WTC11 (cell line): ENCODE data around the gene LMAN2. TPM values are rescaled to one million over a fixed set of nuclear protein-coding genes. Genes with fewer than 3 reads are reported as not detected.

Experiments used
- ATAC-seq: fragments of 200-7000 bp; cut with Tn5 transposase; 2 replicates; pipeline ENCODE4 v1.10.0; 2021; ENCODE audit warnings: mild to moderate bottlenecking, moderate library complexity
- CTCF ChIA-PET: fragments of 300-600 bp; sonication (Branson Sonifier 250); formaldehyde crosslinking; loops from one replicate; lab custom pipeline; 2021; ENCODE audit warnings: antibody characterized with exemption; lab: Charles Lee
- POLR2A ChIA-PET: fragments of 350-600 bp; sonication (Branson Sonifier 250); formaldehyde crosslinking; loops from one replicate; lab custom pipeline; 2021; ENCODE audit warnings: antibody characterized with exemption; lab: Charles Lee
- DNase-seq: peaks from one replicate; pipeline ENCODE4 v3.0.0; 2021; ENCODE audit warnings: low spot score
- H3K27ac Mint-ChIP-seq: 2 replicates; pipeline ENCODE4 v1.8.0; 2021; ENCODE audit warnings: mixed read lengths
- H3K27me3 Mint-ChIP-seq: 2 replicates; pipeline ENCODE4 v1.8.0; 2021; ENCODE audit warnings: low read depth, mild to moderate bottlenecking, moderate library complexity, mixed read lengths
- H3K36me3 Mint-ChIP-seq: 2 replicates; pipeline ENCODE4 v1.8.0; 2021; ENCODE audit warnings: mixed read lengths
- H3K4me1 Mint-ChIP-seq: 2 replicates; pipeline ENCODE4 v1.8.0; 2022; ENCODE audit warnings: mixed read lengths
- H3K4me3 Mint-ChIP-seq: 2 replicates; pipeline ENCODE4 v1.8.0; 2021; ENCODE audit warnings: mild to moderate bottlenecking, moderate library complexity, mixed read lengths
- H3K9me3 Mint-ChIP-seq: 2 replicates; pipeline ENCODE4 v1.8.0; 2021; ENCODE audit warnings: mixed read lengths
- E2F1 ChIP-seq: sonication (generic); formaldehyde crosslinking; IDR thresholded peaks from 2 replicates; pipeline ENCODE4 v1.8.0; 2022; ENCODE audit warnings: mild to moderate bottlenecking, missing genetic modification reagents
- ETV6 ChIP-seq: sonication (generic); formaldehyde crosslinking; IDR thresholded peaks from 2 replicates; pipeline ENCODE4 v1.8.1; 2022; ENCODE audit warnings: mild to moderate bottlenecking, missing genetic modification reagents
- FOXP1 ChIP-seq: sonication (generic); formaldehyde crosslinking; IDR thresholded peaks from 2 replicates; pipeline ENCODE4 v1.8.0; 2022; ENCODE audit warnings: missing genetic modification reagents, mild to moderate bottlenecking, moderate library complexity, borderline replicate concordance
- FOXP4 ChIP-seq: sonication (generic); formaldehyde crosslinking; IDR thresholded peaks from 2 replicates; pipeline ENCODE4 v1.8.0; 2022; ENCODE audit warnings: mild to moderate bottlenecking, missing genetic modification reagents
- GTF2I ChIP-seq: fragments of 250-450 bp; sonication (Bioruptor Pico); conservative IDR thresholded peaks from 2 replicates; pipeline ENCODE4 v1.4.0; 2021; ENCODE audit warnings: mild to moderate bottlenecking
- MAX ChIP-seq: sonication (generic); formaldehyde crosslinking; IDR thresholded peaks from 2 replicates; pipeline ENCODE4 v1.8.0; 2022; ENCODE audit warnings: mild to moderate bottlenecking, missing genetic modification reagents
- PRDM15 ChIP-seq: sonication (generic); formaldehyde crosslinking; IDR thresholded peaks from 2 replicates; pipeline ENCODE4 v1.8.0; 2022; ENCODE audit warnings: missing genetic modification reagents
- RORB ChIP-seq: fragments of 250-450 bp; sonication (Bioruptor Pico); IDR thresholded peaks from 2 replicates; pipeline ENCODE4 v1.9.0; 2021; ENCODE audit warnings: mild to moderate bottlenecking
- TCF7 ChIP-seq: sonication (generic); formaldehyde crosslinking; IDR thresholded peaks from 2 replicates; pipeline ENCODE4 v1.8.0; 2022; ENCODE audit warnings: mild to moderate bottlenecking, low read depth, missing genetic modification reagents, moderate library complexity
- TEAD4 ChIP-seq: sonication (generic); formaldehyde crosslinking; IDR thresholded peaks from 2 replicates; pipeline ENCODE4 v1.8.0; 2022; ENCODE audit warnings: mild to moderate bottlenecking, missing genetic modification reagents
- USF1 ChIP-seq: sonication (generic); formaldehyde crosslinking; IDR thresholded peaks from 2 replicates; pipeline ENCODE4 v1.8.0; 2022; ENCODE audit warnings: mild to moderate bottlenecking, missing genetic modification reagents
- ZNF219 ChIP-seq: sonication (generic); formaldehyde crosslinking; IDR thresholded peaks from 2 replicates; pipeline ENCODE4 v1.8.0; 2023; ENCODE audit warnings: missing genetic modification reagents, mild to moderate bottlenecking, borderline replicate concordance
- ZNF425 ChIP-seq: fragments of 250-450 bp; sonication (Bioruptor Pico); conservative IDR thresholded peaks from 2 replicates; pipeline ENCODE4 v1.9.0; 2021; ENCODE audit warnings: mild to moderate bottlenecking
- ZNF512 ChIP-seq: sonication (generic); formaldehyde crosslinking; IDR thresholded peaks from 2 replicates; pipeline ENCODE4 v1.8.1; 2022; ENCODE audit warnings: missing genetic modification reagents, borderline replicate concordance
- ZSCAN18 ChIP-seq: fragments of 250-450 bp; sonication (Bioruptor Pico); IDR thresholded peaks from 2 replicates; pipeline ENCODE4 v2.1.2; 2022; ENCODE audit warnings: mild to moderate bottlenecking, moderate library complexity
- total RNA-seq: library from RNA; stranded (reverse); gene quantifications from 3 replicates; pipeline ENCODE4 v1.2.3, GENCODE V29; 2021

Gene LMAN2
- total RNA-seq, 1 experiment from 2014 or later, result 162 TPM

- no peak for TF ChIP-seq ZNF512
- TF ChIP-seq RORB (CRISPR knock-in tag), result no peak
- no peak for TF ChIP-seq E2F1 (CRISPR knock-in tag)
- TF ChIP-seq FOXP1 (CRISPR knock-in tag), result no peak
- no peak for TF ChIP-seq TCF7
- no peak for TF ChIP-seq FOXP4 (CRISPR knock-in tag)
- no peak for TF ChIP-seq ZSCAN18
- TF ChIP-seq TEAD4 (CRISPR knock-in tag), result no peak
- no peak for TF ChIP-seq GTF2I (CRISPR knock-in tag)
- TF ChIP-seq ZNF219 (CRISPR knock-in tag), result no peak
- TF ChIP-seq, all 79 proteins: peak for 0
Measured at GRCh38 chr5:177356746-177357145, 5.3 kb upstream of the LMAN2 start (continued).

GRCh38 chr5:177355868-177356168 is 4.3 kb upstream of the LMAN2 start:
- Mint-ChIP-seq H3K36me3 (no peaks in the 10 kb centered on the region), H3K4me1 (peaks cover 5% of the 10 kb centered on the region), H3K27ac (no peak overlapping the region), H3K27me3 (peaks cover 28% of the 10 kb centered on the region), H3K4me3 (no peak overlapping the region), H3K9me3 (peaks cover 14% of the 10 kb centered on the region)
- DNase-seq (no peak), ATAC-seq (no peak)
- POLR2A ChIA-PET, result no interaction called here
- CTCF ChIA-PET, result interaction anchor here (0.9 to 1.3 kb wide), 5 partner anchors 13 to 269 kb away, joined by 3 to 6 read pairs (median 4); no protein-coding TSS in a partner anchor
- no peak for TF ChIP-seq ZNF425
- 0 out of 2 replicates have a peak, but pooled peaks have one; percentile 26 for TF ChIP-seq USF1
- TF ChIP-seq ZNF512, result no peak
- TF ChIP-seq RORB (CRISPR knock-in tag), result no peak
- TF ChIP-seq MAX (CRISPR knock-in tag), result no peak
- no peak for TF ChIP-seq PRDM15
- no peak for TF ChIP-seq ETV6 (CRISPR knock-in tag)
